GM21423 (cell line): Measurements from ENCODE around the gene FGFR3.

Source experiments
- ATAC-seq: cut with Tn5 transposase; IDR thresholded peaks from one replicate; pipeline ENCODE4 v1.9.1; 2021; ENCODE audit warnings: mild to moderate bottlenecking, moderate library complexity; ENCODE audit not compliant: unreplicated experiment

The FGFR3 gene

DNA sequence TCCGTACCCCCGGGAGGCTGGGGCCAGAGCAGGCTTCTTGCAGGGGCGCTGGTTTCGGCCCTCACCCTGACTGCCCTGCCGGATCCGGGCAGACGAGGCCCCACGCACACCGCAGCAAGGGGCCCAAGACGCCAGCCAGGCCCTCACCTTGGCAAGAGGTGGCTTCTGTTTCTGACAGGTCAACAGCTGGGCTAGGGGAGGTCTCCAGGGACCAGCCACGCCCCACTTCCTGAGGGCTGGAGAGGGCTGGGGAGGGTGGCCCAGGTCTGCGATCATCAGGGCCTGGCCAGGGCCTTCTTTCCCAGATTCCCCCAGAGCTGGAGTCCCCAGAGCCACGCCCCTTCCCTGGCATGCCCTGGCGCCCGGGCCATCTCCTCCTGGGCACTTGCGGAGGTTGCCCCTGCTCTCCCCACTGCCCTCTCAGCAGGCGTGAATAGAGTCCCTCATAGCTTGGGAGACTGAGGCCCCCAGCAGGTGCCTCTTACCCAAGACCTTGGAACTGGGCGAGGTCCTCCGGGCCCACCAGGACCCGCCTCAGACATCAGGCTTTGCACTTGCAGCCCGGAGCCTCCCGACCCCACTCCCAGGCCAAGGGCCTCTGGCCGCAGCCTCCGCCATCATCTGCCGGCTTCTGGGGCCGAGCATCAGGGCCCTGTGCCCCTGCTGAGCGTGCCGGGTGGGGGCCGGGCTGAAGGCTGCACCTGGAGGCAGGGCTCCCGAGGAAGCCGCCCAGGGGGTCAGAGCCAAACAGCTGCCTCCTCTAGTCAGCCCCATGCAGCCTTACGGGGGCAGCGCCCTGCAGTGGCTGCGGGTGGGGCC, 6.3 kb upstream of the FGFR3 start:
- no peak for ATAC-seq

DNA sequence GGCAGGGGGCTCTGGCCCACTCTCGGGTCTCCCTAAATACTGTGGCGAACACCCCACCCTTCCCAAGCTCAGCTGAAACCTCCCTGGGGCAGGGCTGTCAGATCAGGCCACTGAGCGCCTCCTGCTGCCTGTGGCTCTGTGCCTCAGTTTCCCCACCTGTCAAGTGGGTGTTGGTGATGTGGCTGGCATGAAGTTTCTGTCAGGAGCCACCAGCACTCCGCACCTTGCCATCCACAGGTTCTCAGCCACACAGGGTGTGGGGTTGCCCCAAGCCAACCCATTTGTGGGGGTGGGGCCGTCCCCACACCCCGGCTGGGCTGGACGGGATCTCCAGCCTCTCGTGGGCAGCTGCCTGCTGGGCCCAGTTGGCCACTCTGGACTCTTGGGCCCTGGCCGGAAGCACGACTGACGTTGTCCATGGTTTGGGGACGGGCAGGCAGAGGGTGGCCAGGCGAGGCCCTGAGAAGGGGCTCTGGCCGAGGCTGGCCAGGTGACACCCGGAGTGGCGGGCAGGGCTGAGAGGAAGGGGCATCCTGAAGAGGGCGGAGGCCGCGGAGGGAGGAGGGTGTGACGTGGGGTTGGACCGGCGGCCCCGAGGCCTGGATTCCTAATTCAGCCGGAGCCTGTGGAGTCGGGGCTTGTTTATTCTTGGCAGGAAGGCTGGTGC, 5.5 kb upstream of the FGFR3 start:
- ATAC-seq = no peak

DNA sequence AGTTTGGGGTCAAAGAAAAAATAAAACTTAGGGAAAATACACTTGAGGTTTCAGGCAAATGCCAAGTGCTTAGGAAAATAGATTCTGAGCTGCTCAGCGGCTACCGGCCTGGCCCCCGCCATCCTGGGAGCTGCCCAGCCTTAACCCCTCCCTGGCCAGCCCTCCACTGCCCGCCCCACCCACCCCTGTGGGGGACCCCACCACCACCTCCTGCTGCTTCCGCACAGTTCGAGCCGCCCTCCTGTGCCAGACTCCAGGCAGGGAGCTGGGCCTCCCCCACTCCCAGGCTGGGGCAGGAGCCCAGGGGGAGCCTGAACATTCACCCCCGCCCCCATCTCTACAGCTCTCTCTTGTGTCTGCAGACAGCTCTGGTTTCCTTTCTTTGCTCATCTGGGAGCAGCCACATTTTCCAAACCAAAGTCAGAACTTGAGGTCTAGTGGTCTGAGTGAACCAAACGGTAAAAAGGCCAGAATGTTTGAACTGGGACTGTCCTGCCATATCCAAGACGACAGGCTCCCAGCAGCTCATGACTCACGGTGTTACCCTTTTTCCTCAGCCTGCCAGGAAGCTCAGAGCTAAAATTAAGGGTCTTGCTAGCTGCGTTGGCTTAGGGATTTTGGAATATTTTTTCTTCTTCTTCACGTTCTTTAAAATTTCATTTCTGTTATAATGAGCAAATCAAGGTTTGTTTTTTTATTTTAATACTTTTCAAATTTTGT, 4.7 kb upstream of the FGFR3 start:
- ATAC-seq = no peak

DNA sequence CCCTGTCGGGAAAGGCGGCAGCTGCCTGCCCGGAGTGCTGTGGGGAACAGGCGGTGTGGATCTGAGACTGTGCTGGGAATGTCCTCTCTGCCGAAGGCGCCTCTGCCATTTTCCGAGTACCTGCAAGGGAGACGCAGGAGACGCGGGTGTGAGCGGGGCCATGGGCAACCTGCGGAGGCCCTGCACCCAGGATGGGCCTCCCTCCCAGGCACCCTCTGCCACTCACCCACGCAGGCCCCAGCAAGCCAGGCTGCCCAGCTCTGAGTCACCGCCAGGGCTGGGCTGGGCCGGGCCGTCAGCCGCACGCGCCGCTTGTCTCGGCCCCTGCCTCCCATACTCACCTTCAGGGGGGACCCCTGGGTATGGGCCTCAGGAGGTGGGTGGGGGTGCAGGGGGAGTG, 3.5 kb upstream of the FGFR3 start:
- ATAC-seq = no peak

DNA sequence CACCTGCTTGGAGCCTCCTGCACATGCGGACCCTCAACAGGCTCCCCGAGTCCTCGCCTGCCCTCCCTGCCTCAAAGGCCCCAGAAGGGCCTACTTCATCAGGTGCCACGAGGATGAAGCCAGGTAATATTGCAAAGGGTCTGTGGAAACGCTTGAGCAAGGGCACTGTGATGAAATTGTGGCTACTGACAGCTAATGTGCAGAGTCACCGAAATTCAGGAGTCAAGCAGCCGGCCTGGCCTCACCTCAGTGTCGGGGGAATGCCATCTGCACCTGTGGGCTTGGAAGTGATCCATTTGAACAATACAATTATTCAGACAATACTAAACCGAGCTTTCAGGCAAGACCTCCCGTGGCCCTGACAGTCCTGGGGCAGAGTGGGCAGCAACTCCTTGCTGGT, 3.1 kb upstream of the FGFR3 start:
- ATAC-seq = no peak

DNA sequence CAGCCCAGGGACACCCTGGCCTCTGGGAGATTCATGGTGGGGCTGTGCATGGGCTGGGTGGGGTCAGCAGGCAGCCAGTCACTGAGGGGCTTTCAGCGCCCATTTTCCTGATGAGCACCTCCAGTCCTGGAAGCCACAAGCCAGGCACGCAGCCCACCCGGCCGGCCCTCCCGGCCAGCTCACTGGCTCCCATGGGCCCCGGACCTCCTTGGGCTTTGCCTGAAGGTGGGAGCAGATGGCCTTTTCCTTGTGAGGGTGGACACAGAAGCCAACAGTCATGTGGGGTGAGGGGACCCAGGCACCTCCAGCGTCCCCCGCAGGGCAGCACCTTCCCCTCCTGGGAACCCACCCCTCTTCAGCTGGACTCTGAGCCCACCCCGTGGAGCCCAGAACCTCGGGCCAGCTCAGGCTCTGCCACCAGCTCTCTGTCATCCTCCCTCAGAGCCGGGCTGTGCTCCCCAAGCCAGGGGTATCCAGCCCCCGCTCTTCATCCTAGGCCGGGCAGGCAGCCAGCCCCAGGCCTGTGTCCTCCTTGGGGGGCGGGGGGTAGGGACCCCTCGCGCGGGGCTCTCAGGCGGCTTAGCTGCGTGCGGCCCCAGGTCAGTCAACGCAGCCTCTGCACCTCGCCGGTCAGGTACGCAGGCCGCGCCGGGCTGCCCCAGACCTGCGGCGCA, 798 bp upstream of the FGFR3 start:
- ATAC-seq = no peak

DNA sequence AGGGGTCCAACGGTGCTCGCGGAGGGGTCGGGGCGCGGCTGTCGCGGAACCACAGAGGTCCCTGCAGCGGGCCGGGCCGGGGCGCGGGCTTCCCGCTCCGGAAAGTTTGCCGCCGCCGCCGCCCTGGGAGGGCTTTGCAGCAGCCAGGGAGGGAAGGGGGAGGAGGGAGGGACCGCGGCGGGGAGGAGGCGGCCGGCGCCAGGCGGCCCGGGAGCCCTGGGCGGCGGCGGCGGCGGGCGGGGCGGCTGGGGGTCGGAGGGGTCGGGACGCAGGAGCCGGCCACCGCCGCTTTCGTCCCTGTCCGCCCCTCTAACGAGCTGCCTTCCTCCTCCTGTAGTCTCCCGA, 375 bp downstream of the FGFR3 start:
- ATAC-seq = no peak

DNA sequence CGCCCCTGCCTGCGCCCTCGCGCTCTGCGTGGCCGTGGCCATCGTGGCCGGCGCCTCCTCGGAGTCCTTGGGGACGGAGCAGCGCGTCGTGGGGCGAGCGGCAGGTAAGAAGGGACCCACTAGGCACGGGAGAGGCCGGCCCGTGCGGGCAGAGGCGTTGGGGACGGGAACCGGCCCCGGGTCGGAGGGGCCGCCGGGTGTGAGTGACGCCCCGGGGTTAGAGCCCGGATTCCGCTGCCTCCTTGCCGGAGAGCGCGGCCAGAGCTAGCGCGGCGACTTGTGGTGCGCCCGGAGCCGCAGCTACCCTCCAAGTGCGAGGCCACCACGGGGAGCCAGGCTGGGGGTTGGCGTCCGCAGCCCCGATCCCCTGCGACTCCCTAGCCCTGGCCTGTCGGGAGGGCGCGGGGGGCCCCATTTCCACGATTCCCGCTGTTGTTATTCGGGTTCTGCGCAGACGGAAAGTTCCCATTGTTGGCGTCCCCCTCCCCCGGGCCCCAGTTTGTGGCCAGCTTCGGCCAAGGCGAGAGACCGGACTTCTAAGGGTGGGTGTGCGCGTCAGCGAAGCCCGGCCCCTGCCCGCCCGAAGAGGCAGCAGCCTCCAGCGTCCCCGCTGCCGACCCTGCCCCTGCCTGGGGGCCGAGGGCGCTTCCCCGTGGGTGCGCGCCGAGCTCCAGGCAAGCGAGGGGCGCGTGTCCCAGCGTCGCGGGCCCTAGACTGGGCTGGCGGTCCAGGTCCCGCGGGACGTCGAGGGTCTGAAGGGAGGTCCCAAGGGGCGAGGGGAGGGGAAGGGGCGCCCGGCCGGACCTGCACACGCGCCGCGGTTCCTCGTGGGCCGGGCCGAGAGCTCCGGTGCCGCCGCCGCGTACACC, 1.1 kb downstream of the FGFR3 start:
- no peak for ATAC-seq

DNA sequence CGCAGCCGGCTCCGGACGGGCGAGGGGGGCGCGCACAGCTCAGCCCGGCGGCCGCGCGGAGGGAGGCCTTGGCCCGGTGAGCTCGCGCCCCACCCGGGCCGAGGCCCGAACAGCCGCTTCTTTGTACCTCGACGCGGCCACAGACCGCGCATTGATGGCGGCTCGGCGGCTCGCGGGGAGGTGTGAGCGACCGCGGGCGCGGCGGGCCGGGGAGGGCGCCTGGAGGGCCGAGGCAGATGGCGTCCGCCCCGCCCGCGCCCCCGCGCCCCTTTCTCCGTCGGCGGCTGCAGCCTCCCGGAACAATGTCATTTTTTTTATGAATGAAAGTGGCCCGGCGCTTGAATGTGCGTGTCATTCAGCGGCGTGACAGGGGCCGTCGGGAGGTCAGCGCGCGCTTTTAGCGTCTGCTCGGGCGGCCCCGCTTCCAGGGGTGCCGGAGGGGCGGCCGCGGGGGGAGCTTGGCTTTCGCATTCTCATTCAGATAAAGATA, 1.8 kb downstream of the FGFR3 start:
- ATAC-seq = no peak

DNA sequence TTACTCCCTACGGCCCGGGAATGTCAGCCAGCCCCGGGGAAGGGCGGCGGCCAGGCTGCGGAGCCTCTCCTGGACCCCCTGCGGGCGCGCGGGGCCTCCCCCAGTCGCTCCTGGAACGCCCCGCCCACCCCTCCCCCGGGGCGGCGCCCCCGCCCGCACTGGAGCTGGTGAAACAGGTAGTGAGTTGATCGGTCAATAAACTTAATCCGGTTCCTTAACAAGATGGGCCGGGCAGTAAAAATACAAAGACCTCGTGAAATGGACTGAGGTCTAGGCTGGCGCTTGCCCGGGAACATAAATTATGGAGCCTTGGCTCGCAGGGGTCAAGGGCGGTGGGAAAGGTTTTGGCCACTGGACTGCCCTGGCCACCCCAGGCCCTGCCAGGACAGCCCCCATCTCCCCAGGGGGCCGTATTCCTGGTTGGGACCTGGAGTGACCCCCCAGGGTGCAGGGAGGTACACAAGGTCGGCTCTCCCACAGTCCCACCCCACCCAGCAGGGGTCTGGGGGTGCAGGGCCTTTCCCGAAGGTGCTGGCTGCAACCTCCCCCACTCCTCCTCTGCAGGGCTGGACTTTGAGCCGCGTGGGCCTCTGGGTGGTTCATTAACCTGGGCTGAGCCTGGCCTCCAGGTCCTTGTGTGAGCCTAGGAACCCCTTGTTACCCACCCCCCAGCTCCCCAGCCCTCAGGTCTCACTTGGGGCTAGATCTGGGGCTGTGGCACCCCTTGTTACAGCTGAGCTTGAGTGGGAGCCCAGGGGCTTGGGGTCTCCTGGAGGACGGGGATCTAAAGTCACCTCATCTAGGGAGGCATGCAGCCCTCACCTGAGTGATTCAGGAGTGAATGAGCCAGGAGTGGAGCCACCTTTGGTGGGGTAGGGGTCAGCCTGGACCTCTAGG, 2.5 kb downstream of the FGFR3 start:
- ATAC-seq = no peak

DNA sequence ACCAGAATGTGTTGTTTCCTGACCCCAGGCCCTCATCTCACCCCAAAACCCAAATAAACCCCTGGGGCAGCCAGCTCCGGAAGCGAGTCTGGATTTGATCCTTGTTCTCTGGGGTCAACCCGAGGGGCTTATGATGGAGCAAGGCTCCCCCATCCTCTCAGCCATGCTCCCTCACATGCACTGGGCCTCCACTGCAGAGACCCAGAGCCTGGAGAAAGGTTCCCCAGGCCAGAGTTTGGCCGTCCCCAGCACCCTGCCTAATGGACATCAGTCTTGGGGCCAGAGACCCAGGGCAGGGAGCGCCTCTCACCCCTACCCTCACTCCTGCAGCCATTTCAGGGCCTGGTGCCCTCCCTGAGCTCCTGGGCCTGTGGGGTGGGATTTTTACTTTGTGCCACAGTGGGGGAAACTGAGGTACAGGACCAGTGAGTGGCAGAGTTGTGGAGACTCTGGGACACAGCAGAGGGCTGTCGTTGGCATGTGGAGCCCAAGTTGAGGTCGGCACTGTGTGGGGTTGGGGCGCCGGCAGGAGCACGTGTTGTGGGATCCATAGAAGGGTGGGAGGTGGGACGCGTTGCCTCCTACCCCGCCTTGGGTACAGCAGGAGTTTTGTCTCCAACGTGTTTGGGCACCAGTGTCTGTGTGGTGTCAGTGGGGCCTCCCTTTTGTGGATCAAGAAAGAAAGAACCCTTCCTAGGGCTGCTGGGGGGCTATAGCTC, 3.6 kb downstream of the FGFR3 start:
- ATAC-seq = no peak

DNA sequence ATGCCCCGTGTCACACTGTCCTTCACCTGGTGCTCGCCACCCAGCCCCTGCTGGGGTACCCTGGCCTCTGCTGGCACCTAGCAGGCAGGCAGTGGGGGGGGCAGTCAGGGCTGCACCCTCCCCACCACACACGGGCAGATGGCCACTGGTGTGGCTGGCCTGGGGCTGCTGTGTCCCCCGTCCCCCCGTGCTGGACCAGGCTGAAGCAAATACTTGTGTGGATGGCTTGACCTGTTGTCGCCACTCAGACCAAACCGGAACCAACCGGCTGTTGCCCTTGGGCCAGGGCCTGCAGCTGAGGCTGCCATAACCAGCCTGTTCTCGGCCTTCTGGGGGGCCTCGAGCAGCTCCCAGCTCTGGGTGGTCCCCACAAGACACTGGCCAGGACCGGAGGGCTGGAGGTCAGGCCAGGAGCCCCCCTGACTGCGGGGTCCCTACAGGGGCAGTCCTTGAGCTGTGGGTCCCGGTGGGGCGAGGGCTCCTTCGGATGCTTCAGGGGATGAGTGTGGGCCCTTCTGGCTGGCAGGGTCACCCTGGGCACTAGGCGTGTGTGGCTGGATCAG, 4.3 kb downstream of the FGFR3 start:
- ATAC-seq = no peak

DNA sequence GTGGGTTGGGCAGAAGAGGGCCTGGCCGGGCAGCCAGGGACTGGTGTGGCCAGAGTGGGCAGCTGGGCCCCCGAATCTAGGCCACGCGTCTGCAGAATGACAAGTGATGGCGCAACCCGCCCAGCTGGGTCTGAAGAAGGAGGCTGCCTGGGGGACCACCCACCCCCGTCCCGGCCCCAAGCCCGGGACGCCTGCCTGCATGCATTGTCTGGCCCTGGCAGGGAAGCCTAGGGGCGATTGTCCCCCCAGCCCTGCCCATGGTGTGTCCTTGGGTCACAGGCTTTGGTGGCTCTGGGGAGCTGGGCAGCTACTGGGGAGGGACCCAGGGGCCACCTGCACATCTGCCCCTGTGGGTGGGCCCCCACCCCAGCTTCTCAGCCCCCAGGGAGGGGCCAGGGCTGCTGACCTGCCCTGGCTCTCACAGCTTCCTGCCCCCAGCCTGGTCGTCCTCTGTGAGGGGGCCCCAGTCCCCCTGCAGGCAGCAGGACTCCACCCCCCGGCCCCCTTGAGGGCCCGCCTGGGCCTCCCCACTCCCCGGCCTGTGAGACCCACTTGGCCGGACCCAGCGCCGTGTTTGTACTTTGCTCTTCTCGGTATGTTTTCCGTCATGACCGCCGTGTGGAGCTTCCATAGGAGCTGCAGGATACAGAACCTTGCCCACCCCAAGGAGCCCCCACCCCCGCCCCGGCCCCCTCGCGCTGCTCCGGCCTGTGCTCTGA, 4.9 kb downstream of the FGFR3 start:
- ATAC-seq = no peak

DNA sequence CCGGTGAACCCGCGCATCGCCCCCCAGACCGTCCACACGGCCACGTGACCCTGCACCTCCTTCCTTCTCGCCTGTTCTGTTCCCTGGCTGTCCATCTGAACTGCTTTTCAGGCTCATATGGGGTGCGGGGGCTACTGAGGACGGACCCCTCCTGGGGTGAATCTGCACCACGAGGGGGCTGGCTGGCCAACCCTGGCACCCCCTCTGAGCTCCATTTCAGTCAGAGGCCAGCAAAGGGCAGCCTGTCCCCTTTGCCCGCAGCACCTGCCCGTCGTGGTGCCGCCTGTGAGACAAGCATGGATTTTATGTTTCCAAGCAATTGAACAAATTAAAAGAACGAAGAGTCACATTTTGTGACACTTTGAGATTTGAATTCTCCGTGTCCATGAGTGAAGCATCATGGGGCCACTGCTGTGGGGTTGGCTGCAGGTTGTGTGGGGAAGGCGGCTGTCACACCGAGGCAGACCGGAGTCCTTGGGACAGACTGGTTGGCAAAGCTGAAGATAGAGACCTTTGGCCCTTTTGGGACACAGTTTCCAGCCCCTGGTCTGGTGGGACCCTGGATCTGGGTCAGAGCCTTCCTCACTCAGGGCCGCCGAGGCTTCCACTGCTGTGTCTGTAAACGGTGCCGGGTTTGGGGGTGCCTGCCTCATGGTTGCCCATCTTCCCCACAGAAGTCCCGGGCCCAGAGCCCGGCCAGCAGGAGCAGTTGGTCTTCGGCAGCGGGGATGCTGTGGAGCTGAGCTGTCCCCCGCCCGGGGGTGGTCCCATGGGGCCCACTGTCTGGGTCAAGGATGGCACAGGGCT, 5.7 kb downstream of the FGFR3 start:
- no peak for ATAC-seq

DNA sequence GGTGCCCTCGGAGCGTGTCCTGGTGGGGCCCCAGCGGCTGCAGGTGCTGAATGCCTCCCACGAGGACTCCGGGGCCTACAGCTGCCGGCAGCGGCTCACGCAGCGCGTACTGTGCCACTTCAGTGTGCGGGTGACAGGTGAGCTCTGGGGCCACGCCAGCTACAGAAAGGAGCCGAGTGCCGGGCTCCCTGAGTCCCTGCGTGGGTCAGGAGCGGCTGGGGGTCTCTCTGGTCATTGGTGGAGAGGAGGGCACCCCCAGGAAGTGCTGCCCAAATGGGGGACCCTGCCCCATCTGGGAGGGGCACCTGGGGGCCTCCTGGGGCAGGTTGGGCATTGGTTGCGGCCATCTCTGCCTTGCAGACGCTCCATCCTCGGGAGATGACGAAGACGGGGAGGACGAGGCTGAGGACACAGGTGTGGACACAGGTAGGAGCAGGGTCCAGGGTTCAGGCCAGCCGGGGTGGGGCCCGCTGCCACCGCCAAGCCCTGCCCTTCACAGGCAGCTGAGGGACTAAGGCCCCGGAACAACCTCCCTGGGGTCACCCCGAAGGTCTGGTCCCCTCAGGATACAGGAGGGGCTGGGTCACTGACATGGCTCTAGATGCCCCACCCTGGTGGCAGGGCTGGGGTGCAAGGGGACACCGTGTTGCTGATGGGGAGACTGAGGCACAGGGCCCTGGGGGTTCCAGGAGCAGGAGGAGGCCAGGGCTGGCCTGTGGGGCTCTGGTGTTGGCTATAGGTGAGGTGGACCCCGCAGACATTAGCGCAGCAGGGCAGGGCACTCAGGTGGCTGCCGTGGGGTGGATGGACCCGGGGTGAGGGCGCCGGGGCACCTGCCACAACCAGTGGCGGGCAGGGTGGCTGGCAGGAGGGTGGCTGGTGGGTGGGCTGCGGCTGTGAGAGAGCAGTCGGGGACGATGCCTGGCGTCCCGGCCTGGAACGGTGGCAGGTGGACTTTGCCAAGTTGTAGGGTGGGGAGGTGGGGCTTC, 6.6 kb downstream of the FGFR3 start:
- ATAC-seq = no peak

DNA sequence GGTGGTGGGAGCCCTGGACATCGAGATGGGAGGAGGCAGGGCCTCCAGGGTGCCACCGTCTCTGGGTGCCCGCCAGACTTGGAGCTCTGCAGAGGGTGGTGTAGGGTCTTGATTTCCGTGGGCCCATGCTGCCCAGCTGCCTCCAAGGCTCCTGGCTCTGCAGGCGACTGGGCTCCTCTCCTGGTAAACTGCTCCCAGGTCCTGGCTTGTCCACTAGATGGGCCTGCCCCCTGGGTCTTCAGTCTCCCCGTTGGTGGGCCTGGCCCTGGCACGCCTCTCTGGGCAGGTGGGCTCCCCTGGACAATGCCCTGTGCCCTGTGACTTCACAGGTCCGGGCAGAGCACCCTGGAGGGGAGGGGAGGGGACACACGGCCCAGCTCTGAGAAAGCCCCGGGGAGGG, 7.7 kb downstream of the FGFR3 start:
- no peak for ATAC-seq
